Middle frontal gyrus (tissue), 1 donor: ENCODE results near the gene UGT2B10.

Source experiments
- DNase-seq: peaks from one replicate; pipeline ENCODE4 v3.0.0-alpha.2; 2015; ENCODE audit warnings: low spot score; ENCODE audit errors: extremely low spot score

The UGT2B10 gene

DNA sequence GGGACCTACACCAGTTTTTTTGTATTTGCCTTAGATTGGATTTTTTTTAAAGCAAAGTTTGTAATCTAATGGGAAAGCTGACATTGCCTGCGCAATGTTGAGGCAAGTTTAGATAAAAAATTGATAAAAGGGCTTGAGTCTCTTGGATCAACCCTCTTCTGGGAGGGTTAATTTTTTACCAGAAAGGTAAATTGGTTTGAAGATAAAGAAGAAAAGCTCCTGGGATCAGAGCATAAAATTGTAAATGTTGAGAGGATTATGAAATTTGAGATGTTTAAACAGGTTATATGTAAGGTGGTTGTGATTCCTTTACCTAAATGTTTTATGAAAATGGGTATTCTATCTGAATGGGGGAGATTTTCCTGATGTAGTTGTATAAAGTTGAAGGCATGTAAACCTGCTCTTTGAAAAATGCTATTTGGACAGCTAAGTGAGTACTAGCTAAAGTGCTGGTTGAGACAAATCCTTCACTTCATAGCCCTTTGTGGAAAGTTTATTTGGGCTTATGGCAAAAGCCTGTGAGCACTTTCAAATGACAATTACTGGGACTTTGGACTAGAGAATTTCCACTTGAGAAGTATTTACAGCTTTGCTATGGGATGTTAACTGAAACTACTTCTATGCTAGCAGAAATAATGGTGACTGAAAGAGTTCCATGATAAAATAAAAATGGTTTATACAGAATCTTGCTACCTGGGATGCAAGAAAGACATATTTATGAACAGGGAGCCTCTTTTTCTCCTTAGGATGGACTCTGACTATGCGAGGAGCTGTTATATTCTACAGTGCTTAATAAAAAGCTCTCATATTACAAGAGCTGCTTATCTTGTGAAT lies 56.2 kb downstream of the UGT2B10 start:
- no peak for DNase-seq

DNA sequence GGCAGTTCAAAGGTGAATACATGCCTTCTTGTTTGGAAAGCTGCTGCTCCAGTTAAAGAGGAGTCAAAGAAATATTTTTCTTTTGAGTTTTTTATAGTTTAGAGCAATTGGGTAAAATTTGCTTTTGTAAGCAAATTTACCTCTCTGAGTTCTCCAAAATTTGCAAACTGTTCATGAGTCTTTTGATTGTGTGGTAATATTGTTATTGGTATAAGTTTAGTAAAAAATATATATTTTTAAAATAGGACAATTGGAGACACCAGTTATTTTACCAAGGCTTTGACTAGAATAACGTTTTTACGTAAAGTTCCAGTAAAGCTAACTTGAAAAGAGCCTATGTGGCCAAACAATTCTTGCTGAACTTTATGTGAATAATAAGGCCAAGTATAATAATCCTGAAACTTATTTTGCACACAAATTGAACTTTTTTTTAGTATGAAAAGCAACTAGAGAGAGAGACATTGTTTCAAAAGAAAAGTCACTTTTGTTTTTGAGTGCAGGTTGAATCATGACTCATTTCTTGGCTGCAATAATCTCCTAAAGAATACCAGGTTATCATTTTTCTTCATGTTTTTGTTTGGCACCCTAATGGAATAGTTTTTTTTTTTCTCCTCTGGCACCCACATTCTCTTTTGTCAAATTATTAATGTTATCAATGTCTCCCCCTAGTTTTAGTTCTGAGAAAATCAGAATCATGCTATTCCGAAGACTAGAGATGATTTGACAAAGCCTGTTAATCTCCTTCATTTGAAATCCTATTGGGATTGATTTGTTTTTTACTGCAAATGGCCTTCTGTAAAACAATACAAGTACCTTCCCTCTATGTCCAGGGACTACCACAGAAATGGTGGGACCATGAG lies 57.1 kb downstream of the UGT2B10 start:
- DNase-seq, result no peak

DNA sequence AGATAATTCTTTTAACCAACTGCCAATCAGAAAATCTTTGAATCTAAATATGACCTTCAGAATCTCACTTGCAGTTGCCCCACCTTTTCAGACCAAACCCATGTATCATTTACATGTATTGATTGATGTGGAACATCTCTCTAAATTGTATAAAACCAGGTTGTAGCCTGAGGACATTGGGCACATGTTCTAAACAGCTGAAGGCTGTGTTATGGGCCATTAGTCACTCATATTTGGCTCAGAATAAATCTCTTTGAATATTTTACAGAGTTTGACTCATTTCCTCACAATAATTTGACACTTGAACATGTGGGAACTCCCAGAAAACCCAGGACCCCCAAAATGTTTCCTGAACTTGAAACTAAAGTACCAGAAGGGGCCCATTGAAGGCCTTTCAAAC lies 58.7 kb downstream of the UGT2B10 start:
- no peak for DNase-seq

DNA sequence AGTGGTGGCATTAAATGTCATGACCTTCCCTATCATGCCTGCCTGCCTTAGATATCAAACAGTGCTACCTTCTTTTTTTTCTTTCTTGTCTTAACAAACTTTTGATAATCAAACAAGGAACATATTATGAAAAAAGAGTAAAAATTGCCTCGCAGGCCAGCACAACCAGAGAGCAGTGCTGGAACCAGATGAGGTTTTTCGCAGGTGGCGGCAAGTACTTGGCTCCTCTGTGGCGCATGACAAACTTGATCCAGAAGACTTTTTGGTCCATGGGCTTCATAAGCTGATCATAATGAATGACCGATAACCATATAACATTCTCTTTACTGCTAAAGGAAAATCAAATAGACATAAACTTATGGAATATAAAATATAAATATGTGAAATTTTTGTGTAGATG lies 61.8 kb downstream of the UGT2B10 start:
- DNase-seq, result no peak

DNA sequence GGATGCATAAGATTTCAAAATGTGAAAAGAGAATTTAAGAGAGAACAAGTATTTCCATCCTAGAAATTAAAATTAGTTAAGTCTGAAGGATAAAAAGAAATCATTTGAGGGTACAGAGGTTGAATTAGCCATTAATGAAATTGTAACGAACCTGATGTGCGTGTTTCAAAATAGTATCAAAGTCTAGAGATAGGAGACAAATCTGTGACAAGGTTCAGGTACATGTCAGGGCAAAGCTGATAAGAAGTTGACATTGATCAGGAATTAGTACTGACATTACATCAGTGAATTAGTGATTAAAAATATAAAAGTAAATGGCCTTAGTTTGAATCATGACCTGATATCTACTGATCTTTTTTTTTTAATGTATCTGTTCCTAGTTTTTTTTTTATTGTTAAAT lies 62.3 kb downstream of the UGT2B10 start:
- DNase-seq, result no peak
